Activated CD4-positive, CD25-positive, alpha-beta regulatory T cell (primary cell): Measurements from ENCODE around the gene BAZ2A.
"Not testable (repeated sequence)": the region's sequence is repeated elsewhere in the genome, so short reads cannot be mapped to it uniquely, and the experiment has no call there.

Experiments used
- DNase-seq, 4 experiments: peaks; one replicate each; lab custom pipeline; 2025; lab: John Stamatoyannopoulos, UW

Gene BAZ2A

DNA sequence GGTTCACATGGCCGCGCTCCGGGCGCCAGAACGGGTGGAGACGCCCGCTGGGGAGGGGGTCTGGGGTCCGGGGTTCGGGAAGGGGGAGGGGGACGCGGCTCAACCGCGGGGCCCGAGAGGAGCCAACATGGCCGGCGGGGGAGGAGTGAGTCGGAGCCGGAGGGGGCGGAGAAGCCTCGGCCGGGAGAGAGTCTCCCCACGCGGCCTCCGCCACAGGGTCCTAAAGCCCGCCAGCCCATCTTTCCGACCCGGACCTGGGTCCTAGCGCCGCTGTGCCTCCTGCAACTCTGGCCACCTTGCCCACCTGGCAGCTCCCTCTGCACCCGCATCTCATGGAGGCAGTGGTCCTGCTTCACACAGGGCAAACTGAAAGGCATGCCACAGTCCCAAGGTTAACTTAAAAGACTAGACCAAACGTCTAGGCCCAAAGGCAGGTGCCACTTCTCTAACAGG is at the start of gene BAZ2A:
TSS of gene BAZ2A (minus strand) at position 147 of the 453 bp plus-strand sequence. CDS start 12,796 bp downstream, outside the sequence.
- DNase-seq = peak; percentile 61 to 84 (median 73)

DNA sequence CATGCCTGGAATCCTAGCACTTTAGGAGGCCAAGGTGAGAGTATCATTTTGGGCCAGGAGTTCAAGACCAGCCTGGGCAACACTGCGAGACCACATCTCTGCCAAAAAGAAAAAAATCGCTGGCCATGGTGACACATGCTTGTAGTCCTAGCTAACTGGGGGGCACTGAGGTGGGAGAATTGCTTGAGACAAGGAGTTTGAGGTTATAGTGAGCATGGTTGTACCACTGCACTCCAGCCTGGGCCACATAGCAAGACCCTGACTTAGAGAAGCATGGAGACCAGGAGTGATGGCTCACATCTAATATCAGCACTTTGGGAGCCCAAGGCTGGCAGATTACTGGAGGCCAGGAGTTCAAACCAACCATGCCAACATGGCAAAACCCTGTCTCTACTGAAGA is 48.7 kb upstream of the BAZ2A start:
- DNase-seq = no peak

DNA sequence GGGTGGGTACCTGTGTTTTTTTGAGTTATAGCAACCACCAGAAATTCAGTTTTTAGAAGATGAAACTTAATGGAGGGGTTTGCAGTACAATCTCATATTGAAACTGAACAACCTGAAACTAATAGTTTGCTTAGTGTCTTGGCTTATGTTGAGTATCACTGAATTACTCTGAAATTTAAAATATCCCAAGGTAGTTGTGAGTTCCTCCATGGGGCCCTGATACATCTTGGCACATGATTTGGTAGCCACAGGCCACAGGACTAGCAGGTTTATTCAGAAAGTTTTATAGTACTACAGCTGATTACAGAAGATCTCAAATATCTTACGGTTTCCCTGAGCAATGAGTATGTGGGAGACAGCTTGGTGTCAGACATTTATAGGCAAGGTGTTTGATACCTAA is 47.6 kb upstream of the BAZ2A start:
- DNase-seq = no peak

DNA sequence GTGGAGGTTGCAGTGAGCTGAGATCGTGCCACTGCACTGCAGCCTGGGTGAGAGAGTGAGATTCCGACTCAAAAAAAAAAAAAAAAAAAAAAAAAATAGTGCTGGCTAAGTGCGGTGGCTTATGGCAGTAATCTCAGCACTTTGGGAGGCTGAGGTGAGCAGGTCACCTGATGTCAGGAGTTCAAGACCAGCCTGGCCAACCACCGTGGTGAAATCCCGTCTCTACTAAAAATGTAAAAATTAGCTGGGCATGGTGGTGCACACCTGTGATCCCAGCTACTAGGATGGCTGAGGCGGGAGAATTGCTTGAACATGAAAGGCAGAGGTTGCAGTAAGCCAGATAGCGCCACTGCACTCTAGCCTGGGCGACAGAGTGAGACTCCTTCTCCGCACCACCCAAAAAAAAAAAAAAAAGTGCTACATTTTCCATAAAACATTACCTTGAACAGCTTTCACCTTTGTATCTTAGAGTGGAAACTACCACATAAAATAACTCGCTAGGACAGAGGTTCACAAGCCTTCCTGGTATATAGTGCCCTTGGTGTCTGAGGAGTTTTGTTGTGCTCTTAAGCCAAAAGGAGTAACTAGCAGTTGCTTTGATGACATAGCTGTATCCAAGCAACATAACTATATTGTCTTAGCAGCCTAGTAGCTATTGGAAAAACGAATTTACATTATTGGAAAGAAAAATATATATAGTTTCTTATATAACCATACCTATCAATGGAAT is 46.9 kb upstream of the BAZ2A start:
- DNase-seq = no peak

GRCh38 chr12:56671608-56672007 is 41.5 kb upstream of the BAZ2A start:
- DNase-seq = no peak

DNA sequence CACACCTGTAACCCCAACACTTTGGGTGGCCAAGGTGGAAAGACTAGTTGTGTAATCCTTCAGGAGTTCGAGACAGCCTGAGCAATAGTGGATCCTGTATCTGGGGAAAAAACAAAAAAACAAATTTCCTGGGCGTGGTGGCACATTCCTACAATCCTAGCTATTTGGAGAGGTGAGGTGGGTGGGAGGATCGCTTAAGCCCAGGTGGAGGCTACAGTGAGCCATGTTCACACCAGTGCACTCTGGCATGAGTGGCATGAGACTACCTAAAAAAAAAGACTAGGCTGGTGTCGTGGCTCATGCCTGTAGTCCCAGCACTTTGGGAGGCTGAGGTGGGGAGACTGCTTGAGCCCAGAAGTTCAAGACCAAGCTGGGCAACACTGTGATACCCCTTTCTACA is 40.7 kb upstream of the BAZ2A start:
- DNase-seq = no peak

DNA sequence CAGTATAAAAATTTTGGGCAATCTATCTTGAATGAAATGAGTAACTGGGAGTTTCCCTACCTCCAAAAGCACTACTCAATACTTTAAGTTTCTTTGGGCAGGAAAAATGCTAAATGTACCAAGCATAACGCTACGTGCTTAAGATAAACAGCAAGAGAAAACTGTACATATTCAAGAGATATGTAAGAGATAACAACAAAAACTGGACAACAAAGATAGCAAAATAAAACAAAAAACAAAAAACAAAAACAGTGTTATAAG is 38.0 kb upstream of the BAZ2A start:
- DNase-seq = no peak

- DNase-seq = no peak
Observed at GRCh38 chr12:56661979-56662638, 32.0 kb upstream of the BAZ2A start.

DNA sequence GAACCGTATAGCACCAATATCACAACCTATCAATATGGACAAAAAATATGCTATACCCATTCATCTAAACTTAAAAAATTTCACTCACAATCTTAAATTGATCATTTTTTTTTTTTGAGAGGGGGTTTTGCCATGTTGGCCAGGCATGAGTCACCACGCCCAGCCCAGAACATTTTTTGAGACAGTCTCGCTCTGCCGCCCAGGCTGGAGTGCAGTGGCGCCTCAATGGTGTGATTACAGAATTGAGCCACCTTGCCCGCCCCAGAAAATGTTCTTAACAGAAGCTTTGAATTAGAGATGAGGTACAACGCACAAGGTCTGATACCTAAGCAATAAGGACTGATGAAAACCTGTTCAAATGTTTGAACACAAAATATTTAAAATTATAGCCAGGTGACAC is 31.4 kb upstream of the BAZ2A start:
- DNase-seq = no peak

- no peak for DNase-seq
Observed at GRCh38 chr12:56658921-56659320, 28.8 kb upstream of the BAZ2A start.

DNA sequence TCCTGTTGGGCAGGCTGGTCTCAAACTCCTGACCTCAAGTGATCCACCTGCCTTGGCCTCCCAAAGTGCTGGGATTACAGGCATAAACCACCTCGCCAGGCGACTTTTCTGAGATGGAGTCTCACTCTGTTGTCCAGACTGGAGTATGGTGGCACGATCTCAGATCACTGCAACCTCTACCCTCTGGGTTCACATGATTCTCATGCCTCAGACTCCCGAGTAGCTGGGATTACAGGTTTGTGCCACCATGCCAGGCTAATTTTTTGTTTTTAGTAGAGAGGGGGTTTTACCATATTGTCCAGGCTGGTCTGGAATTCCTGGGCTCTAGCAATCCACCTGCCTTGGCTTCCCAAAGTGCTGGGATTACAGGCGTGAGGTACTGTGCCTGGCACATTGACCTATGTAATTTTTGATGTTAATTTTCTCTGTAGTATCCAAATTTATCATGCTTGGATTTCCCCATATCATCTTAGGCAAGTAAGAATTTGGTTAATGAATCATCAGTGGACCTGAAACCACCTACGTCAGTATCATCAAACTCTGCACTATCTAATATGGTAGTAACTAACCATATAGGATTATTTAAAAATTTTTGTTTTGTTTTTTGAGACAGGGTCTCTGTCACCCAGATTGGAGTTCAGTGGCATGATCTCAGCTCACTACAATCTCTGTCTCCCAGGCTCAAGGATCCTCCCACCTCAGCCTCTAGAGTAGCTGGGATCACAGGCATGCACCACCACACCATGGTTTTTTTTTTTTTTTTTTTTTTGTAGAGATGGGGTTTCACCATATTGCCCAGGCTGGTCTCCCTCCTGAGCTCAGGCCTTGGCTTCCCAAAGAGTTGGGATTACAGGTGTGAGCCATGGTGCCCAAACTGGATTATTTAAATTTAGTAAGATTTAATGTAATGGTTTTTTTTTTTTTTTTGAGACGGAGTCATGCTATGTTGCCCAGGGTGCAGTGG is 27.6 kb upstream of the BAZ2A start:
- DNase-seq = no peak

- DNase-seq = not testable (repeated sequence)
Observed at GRCh38 chr12:56653781-56654180, 23.7 kb upstream of the BAZ2A start.

DNA sequence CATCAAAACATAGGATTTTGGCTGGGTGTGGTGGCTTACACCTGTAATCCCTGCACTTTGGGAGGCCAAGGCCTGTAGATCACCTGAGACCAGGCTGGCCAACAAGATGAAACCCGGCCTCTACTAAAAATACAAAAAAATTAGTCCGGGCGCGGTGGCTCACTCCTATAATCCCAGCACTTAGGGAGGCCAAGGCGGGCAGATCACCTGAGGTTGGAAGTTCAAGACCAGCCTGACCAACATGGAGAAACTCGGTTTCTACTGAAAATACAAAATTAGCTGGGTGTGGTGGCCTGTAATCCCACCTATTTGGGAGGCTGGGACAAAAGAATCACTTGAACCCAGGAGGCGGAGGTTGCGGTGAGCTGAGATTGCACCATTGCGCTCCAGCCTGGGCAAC is 17.9 kb upstream of the BAZ2A start:
- DNase-seq = not testable (repeated sequence)

- DNase-seq = peak; percentile 62 to 75 (median 70)
Observed at GRCh38 chr12:56645717-56646446, 15.8 kb upstream of the BAZ2A start, which contains the start of gene ATP5F1B. TSS of gene ATP5F1B (minus strand) at chr12:56645984. CDS start at chr12:56645963, 21 bp downstream.

GRCh38 chr12:56645201-56645716 is 15.1 kb upstream of the BAZ2A start:
- DNase-seq = no peak

DNA sequence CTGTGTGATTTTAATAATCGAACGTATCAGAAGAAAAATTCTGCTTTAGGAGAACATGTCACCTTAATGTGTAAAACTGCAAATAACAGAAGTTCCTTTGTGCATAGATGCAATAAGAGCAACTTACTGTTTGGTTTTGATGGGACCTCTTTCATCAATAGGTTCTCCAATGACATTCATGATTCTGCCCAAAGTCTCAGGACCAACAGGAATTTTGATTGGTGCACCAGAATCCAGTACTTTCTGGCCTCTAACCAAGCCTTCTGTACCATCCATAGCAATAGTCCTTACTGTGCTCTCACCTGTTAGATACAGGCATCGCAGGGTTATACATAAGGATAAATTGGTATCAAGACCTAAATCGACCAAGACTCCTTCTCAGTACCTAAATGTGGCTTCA is 14.5 kb upstream of the BAZ2A start:
- no peak for DNase-seq

- no peak for DNase-seq
Observed at GRCh38 chr12:56641219-56641618, 11.1 kb upstream of the BAZ2A start.

DNA sequence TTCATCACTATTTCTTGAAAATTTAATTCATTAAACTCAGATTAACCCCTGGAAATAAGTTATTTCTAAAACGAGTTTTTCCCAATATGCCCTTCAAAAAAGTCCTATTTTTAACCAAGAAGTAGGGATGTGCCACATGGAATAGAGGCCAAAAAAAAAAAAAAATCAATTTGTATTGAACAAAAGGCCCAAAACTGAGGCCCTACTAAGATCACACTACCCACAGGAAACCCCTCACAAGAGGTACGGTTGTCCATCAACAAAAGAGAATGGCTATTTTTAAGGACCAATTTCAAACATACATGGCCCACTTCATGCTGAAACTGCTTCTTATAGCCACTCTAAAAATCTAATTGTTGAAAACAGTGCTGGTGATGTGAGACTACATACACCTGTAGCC is 7.5 kb upstream of the BAZ2A start:
- no peak for DNase-seq

DNA sequence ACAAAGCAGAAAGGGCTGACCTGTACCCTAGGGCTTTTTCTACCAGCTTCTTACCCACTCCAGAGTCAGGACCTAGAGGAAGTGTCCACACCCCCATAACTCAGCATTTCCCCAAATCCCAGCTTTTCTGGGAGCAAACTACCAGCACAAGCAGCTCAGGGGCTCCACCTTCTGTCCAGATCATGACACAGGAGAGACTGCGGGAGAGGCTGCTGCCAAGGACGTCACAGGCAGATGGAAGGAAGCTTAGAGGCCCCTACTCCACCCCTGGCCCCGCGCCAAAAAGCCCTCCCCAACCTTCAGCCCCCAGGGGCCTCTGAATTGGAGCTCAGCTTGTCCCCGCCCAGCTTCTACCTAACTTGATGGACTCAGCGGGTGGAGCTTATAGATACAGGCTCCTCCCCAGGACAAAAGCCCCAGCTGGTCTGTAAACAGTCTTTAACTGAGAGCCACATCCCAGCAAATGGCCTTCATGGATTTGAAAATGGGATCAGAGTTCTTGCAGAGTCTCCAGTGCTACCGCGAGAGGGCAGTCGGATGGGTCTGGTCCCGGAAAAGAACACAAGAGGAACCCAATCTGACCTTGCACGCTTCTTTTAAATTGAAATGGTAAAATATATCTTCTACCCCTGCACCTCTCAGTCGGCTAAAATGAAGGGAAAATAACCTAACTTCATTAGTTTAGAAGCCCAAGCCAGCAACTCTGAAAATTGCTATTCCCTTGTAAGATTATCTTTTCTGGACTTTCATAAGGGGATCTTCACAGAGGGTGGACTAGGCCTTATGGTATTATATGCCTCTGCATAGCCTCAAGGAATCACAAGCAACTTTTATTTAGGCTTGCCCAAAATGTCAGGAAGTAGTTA is 6.8 kb upstream of the BAZ2A start:
- DNase-seq = peak; percentile 57 to 88 (median 76)

DNA sequence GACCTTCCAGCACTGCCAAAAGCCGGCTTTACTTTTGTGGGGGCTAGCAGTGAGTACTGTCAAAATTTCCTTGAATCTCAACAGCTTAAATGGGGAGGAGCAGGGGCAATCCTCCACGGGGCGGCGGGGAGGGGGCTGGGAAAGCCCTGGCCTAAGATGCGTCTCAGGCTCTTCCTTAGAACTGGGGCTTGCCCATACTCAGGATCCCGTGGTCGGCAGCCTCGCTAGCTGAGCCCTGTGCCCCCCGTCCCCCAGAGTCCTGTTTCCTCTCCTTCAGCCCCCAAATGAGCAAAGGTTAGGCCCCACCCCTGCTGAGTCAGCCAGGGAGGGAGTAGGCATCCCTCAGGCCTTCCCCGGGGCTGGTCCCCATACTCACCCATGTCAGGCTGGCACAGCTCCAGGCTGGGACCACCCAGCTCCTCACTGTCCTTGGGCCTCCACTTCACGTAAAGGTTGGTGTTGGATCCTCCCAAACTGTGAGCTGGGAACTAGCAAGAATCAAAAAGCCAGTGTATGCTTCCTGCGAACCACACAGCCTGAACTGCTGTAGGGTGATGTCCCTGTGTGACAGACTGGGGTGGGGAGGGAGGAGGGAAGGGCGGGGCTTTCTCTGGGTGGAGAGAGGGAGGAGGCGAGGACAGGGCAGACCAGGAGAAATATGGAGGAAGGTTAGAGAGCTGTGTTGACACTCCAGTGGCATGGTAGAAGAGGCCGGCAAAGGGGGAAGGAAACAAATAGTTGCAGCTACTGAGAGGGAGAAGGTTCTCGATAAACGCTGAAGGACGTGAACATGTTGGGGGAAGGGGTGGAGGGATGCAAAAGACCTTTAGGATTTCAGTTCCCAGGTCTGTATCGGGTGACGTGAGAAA is 5.9 kb upstream of the BAZ2A start:
- peak; percentile 53 to 65 (median 55) for DNase-seq
